ENCODE results near the gene GJA4. TPM values are rescaled to one million over a fixed set of nuclear protein-coding genes. Genes with fewer than 3 reads are reported as not detected.

Gene GJA4
- total RNA-seq, 4 donors from 2014 or later, result 2.9 to 30.8 (median 12.8) TPM

DNA sequence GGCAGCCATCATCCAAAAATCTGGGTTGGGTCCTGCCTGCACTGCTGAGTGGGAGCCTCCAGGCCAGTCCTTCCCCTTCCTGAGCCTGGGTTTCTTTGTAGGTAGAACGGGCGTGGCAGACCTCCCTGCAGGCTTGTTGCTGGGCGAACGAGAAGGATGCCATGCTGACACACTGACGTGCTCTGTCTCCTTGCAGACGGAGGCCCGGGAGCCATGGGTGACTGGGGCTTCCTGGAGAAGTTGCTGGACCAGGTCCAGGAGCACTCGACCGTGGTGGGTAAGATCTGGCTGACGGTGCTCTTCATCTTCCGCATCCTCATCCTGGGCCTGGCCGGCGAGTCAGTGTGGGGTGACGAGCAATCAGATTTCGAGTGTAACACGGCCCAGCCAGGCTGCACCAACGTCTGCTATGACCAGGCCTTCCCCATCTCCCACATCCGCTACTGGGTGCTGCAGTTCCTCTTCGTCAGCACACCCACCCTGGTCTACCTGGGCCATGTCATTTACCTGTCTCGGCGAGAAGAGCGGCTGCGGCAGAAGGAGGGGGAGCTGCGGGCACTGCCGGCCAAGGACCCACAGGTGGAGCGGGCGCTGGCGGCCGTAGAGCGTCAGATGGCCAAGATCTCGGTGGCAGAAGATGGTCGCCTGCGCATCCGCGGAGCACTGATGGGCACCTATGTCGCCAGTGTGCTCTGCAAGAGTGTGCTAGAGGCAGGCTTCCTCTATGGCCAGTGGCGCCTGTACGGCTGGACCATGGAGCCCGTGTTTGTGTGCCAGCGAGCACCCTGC lies 1.4 kb downstream of the GJA4 start:
- no peak for TF ChIP-seq POLR2A (IDR thresholded peaks at IDR 0.05)
- TF ChIP-seq, protein P1, sequence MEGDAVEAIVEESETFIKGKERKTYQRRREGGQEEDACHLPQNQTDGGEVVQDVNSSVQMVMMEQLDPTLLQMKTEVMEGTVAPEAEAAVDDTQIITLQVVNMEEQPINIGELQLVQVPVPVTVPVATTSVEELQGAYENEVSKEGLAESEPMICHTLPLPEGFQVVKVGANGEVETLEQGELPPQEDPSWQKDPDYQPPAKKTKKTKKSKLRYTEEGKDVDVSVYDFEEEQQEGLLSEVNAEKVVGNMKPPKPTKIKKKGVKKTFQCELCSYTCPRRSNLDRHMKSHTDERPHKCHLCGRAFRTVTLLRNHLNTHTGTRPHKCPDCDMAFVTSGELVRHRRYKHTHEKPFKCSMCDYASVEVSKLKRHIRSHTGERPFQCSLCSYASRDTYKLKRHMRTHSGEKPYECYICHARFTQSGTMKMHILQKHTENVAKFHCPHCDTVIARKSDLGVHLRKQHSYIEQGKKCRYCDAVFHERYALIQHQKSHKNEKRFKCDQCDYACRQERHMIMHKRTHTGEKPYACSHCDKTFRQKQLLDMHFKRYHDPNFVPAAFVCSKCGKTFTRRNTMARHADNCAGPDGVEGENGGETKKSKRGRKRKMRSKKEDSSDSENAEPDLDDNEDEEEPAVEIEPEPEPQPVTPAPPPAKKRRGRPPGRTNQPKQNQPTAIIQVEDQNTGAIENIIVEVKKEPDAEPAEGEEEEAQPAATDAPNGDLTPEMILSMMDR (IDR thresholded peaks at IDR 0.05), result no peak
- intact Hi-C loops (cut with DNase I; ENCODE audit: low total_unique reads), result no loop called here
- 80 to 90% methylated on average over 40 of the region's 40 CpGs for WGBS, 2 donors
- DNase-seq (ENCODE audit: low spot score in 2 of 2), result peak in 1 of 2 donors; percentile 83
- no peak overlapping the region for H3K4me3 ChIP-seq (ENCODE audit: low read depth, poor library complexity, severe bottlenecking)

DNA sequence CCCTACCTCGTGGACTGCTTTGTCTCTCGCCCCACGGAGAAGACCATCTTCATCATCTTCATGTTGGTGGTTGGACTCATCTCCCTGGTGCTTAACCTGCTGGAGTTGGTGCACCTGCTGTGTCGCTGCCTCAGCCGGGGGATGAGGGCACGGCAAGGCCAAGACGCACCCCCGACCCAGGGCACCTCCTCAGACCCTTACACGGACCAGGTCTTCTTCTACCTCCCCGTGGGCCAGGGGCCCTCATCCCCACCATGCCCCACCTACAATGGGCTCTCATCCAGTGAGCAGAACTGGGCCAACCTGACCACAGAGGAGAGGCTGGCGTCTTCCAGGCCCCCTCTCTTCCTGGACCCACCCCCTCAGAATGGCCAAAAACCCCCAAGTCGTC lies 2.0 kb downstream of the GJA4 start:
- WGBS, 2 donors, result 85 to 93% methylated on average over 11 to 12 of the region's 12 CpGs
- no peak for TF ChIP-seq POLR2A (IDR thresholded peaks at IDR 0.05)
- TF ChIP-seq, protein P1 (IDR thresholded peaks at IDR 0.05), result no peak
- intact Hi-C loops (cut with DNase I; ENCODE audit: low total_unique reads), result no loop called here
- H3K4me3 ChIP-seq (ENCODE audit: low read depth, poor library complexity, severe bottlenecking), result no peak overlapping the region
- peak in 1 of 2 donors; percentile 76 for DNase-seq (ENCODE audit: low spot score in 2 of 2)

DNA sequence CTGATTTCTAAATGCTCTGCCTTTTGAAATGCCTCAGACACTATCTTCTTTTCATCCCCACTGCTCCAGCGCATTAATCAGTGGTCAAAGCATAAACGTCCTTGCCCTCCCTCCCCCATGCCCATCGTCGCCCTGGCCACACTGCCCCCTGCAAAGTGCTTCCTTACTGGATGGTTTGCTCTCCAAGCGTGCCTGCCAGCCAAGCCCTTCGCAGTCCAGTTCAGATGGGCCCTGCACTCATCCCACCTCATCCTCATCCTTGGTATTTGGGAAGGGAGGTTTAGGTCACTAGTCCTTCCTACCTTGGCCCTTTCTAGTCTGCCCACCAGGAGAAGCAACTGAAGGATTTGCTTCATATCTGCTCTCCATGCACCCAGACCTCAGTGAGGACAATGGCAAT lies 3.1 kb downstream of the GJA4 start:
- TF ChIP-seq POLR2A (IDR thresholded peaks at IDR 0.05), result no peak
- 80 to 86% methylated on average over 6 of the region's 6 CpGs for WGBS, 2 donors
- intact Hi-C loops (cut with DNase I; ENCODE audit: low total_unique reads), result no loop called here
- peak in 1 of 2 donors; percentile 59 for DNase-seq (ENCODE audit: low spot score in 2 of 2)
- no peak overlapping the region for H3K4me3 ChIP-seq (ENCODE audit: low read depth, poor library complexity, severe bottlenecking)

DNA sequence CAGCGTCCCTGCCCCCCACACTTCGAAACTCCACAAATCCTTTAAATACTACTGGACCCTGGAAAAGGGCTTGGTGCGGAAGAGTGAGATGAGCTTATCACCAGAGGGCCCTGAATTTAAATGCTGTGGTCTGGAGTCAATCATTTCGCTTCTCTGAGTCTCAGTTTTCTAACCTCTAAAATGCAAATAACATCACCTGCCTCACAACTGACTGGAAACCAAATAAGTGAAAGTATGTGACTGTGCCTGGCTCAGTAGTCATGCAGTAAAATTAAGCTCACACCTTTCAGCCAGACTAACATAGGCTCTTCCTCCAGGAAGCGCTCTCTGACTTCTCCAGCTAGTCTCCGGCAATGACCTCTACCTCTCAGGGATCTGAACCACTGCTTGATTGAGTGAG lies 4.2 kb downstream of the GJA4 start:
- no peak for DNase-seq (ENCODE audit: low spot score in 2 of 2)
- no peak overlapping the region for H3K4me3 ChIP-seq (ENCODE audit: low read depth, poor library complexity, severe bottlenecking)
- intact Hi-C loops (cut with DNase I; ENCODE audit: low total_unique reads), result no loop called here
- TF ChIP-seq POLR2A (IDR thresholded peaks at IDR 0.05), result no peak
- TF ChIP-seq, protein P1 (IDR thresholded peaks at IDR 0.05), result no peak
- WGBS, 2 donors, result 80 to 92% methylated on average over 6 of the region's 6 CpGs

DNA sequence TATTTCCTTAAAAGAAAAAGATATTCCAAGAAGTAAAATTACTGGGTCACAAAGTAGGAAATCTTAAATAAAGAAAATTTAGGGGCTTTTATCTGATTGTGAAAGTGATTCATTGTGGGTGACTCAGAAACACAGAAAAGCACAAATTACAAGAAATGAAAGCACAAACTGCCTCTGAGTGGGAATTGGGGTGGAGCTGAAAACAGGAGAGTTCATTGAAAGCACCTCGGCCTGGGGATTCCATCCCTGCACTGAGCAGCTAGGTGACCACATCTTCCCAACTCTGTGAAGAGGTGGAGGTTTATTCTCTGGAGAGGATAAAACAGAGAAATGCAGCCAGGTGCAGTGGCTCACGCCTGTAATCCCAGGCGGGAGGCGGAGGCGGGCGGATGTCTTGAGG lies 7.4 kb downstream of the GJA4 start:
- no peak for TF ChIP-seq POLR2A (IDR thresholded peaks at IDR 0.05)
- intact Hi-C loops (cut with DNase I; ENCODE audit: low total_unique reads), result no loop called here
- no peak overlapping the region for H3K4me3 ChIP-seq (ENCODE audit: low read depth, poor library complexity, severe bottlenecking)
- 71 to 91% methylated on average over 6 of the region's 6 CpGs for WGBS, 2 donors
- DNase-seq (ENCODE audit: low spot score in 2 of 2), result no peak

DNA sequence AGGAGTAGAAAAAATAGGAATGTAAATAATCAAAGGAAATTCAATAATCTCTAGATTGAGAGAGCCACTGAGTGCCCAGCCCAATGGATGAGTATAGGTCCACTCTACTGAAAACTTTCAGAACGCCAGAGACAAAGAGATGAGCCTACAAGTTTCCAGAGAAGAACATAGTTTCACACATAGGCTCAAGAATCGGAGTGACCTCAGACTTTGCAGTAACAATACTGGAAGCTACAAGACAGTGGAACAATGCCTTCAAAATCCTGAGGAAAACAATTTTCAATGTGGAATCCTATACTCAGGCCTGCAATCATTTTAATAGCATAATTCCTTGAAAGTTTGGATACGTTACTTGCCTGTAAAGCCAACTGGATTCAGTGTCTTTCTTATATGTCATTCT lies 11.0 kb downstream of the GJA4 start:
- intact Hi-C loops (cut with DNase I; ENCODE audit: low total_unique reads), result no loop called here
- TF ChIP-seq, protein P1 (IDR thresholded peaks at IDR 0.05), result no peak
- TF ChIP-seq POLR2A (IDR thresholded peaks at IDR 0.05), result no peak
- no peak for DNase-seq (ENCODE audit: low spot score in 2 of 2)
- 97 to 98% methylated on average over 3 of the region's 3 CpGs for WGBS, 2 donors
- H3K4me3 ChIP-seq (ENCODE audit: low read depth, poor library complexity, severe bottlenecking), result no peak overlapping the region

DNA sequence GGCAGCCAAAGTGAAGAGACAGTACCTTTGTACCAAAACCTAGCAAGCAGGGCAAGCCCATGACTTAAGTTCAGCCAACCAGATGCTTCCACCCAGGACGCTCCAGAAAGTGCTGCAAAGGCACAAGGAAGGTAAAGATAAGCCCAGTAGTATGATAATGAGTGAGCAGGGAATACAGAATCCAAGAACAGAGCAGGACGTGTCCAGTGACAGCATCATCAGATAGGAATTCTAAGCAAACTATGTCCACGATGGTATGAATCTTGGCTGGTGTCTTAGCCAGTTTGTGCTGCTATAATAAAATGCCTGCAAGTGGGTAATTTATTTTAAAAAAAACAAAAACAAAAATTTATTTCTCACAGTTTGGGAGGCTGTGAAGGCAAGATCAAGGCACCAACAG lies 13.6 kb downstream of the GJA4 start:
- no peak overlapping the region for H3K4me3 ChIP-seq (ENCODE audit: low read depth, poor library complexity, severe bottlenecking)
- 53 to 54% methylated on average over 3 of the region's 3 CpGs for WGBS, 2 donors
- DNase-seq (ENCODE audit: low spot score in 2 of 2), result no peak
- intact Hi-C loops (cut with DNase I; ENCODE audit: low total_unique reads), result no loop called here
- TF ChIP-seq, protein P1 (IDR thresholded peaks at IDR 0.05), result no peak
- TF ChIP-seq POLR2A (IDR thresholded peaks at IDR 0.05), result no peak
